Ascending aorta (tissue), 2 donors: Measurements from ENCODE around the gene HOXD8. TPM values are rescaled to one million over a fixed set of nuclear protein-coding genes. Genes with fewer than 3 reads are reported as not detected.
A peak's percentile ranks its signal among the peaks of the same experiment; 100 is the strongest.

Experiments
- DNase-seq, 2 donors: peaks; one replicate each; pipeline ENCODE4 v3.0.0-alpha.2; 2019; ENCODE audit warnings: low spot score in 2 of 2
- H3K27ac ChIP-seq, 2 donors: fragments of 200-600 bp; sonication (generic); one replicate each; pipeline ENCODE4 v1.5.1; 2016 to 2017; ENCODE audit warnings: mild to moderate bottlenecking in 1 of 2
- H3K27me3 ChIP-seq: fragments of 200-600 bp; sonication (generic); one replicate; pipeline ENCODE4 v1.5.1; 2017
- H3K36me3 ChIP-seq, 2 donors: fragments of 200-600 bp; sonication (generic); one replicate each; pipeline ENCODE4 v1.5.1; 2016
- H3K4me1 ChIP-seq, 2 donors: fragments of 200-600 bp; sonication (generic); one replicate each; pipeline ENCODE4 v1.5.1; 2016 to 2017; ENCODE audit warnings: mild to moderate bottlenecking in 1 of 2
- H3K4me3 ChIP-seq, 2 donors: fragments of 200-600 bp; sonication (generic); one replicate each; pipeline ENCODE4 v1.5.1; 2016 to 2017; ENCODE audit warnings: mild to moderate bottlenecking in 1 of 2
- H3K9me3 ChIP-seq, 2 donors: fragments of 200-600 bp; sonication (generic); one replicate each; pipeline ENCODE4 v1.5.1; 2016
- CTCF ChIP-seq, 3 experiments: fragments of 200-600 bp in 2 of 3; fragments of 450-650 bp in 1 of 3; sonication (generic) in 2 of 3; IDR thresholded peaks; one replicate each; pipeline ENCODE4 v1.5.1; 2016 to 2019; ENCODE audit warnings: antibody characterized with exemption in 3 of 3, mild to moderate bottlenecking in 1 of 3, moderate library complexity in 1 of 3
- intact Hi-C: fragments of 100-400 bp; cut with DNase I; formaldehyde crosslinking; loops from one replicate; pipeline ENCODE4 v1.15.1; 2023
- total RNA-seq: library from RNA; depleted of rRNA; stranded (reverse); fragments of >200 nt; gene quantifications from one replicate; pipeline ENCODE4 v1.1.0, GENCODE V29; 2016

Gene HOXD8
- total RNA-seq, 1 donor from 2014 or later = 19.8 TPM

DNA sequence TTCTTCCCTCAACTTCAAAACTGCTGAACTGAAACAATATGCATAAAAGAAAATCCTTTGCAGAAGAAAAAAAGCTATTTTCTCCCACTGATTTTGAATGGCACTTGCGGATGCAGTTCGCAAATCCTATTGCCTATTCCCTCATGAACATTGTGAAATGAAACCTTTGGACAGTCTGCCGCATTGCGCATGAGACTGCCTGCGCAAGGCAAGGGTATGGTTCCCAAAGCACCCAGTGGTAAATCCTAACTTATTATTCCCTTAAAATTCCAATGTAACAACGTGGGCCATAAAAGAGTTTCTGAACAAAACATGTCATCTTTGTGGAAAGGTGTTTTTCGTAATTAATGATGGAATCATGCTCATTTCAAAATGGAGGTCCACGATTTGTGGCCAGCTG is 8.4 kb downstream of the HOXD8 start:
- no peak for TF ChIP-seq CTCF (IDR thresholded peaks at IDR 0.05)
- peak in 1 of 2 donors; percentile 19 for DNase-seq
- no peaks in the 10 kb centered on the region for H3K36me3 ChIP-seq
- H3K9me3 ChIP-seq = no peaks in the 10 kb centered on the region
- no peaks in the 10 kb centered on the region for H3K27me3 ChIP-seq
- H3K27ac ChIP-seq = no peak overlapping the region
- H3K4me3 ChIP-seq = peak overlapping the region in 1 of 2 donors; percentile 82
- intact Hi-C loops = loop anchor here (5.0 kb wide), 2 partner anchors 129 to 254 kb away; partner anchors contain the start of gene MTX2
- H3K4me1 ChIP-seq = peaks cover 0 to 14% of the 10 kb centered on the region in 2 donors

DNA sequence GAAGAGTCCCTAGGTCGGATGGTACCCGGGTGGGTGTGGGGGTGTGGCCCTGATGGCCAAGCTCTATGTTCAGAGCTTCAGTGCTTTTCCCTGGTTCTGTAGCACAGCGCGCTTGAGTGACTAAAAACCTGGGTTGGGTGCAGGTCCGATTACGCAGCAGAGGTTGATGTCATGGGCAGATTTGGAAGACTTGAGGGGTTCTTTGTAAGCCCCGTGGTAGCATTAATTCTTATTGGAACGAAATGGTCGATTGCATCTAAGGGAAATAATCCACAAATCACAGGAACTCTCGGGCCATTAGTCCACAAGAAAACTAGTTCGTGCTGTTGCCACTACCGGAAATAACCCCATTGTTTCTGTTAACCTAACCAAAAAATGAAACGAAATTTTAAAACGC is 9.0 kb downstream of the HOXD8 start:
- no peak overlapping the region for H3K4me3 ChIP-seq
- DNase-seq = peak in 1 of 2 donors; percentile 55

GRCh38 chr2:176138923-176139660 is 9.6 kb downstream of the HOXD8 start:
- peak in 1 of 2 donors; percentile 58 for DNase-seq
- intact Hi-C loops = loop anchor here (5.0 kb wide), 2 partner anchors 128 to 253 kb away; partner anchors contain the start of gene MTX2
- Histone ChIP-seq H3K9me3 (no peaks in the 10 kb centered on the region), H3K27me3 (no peaks in the 10 kb centered on the region), H3K36me3 (no peaks in the 10 kb centered on the region), H3K4me3 (peak overlapping the region; percentile 58 to 64), H3K4me1 (peaks cover 0 to 14% of the 10 kb centered on the region in 2 donors), H3K27ac (peak overlapping the region; percentile 44 to 56)
- TF ChIP-seq CTCF (IDR thresholded peaks at IDR 0.05) = no peak

More for the DNA sequence above, 9.0 kb downstream of the HOXD8 start:
- no peaks in the 10 kb centered on the region for H3K27me3 ChIP-seq
- H3K36me3 ChIP-seq = no peaks in the 10 kb centered on the region
- intact Hi-C loops = loop anchor here (5.0 kb wide), 2 partner anchors 129 to 254 kb away; partner anchors contain the start of gene MTX2
- H3K4me1 ChIP-seq = peaks cover 0 to 14% of the 10 kb centered on the region in 2 donors
- TF ChIP-seq CTCF (IDR thresholded peaks at IDR 0.05) = no peak
- peak overlapping the region; percentile 29 to 44 for H3K27ac ChIP-seq
- H3K9me3 ChIP-seq = no peaks in the 10 kb centered on the region

- Histone ChIP-seq H3K36me3 (peaks cover 0 to 3% of the 10 kb centered on the region in 2 donors), H3K4me1 (peaks cover 0 to 14% of the 10 kb centered on the region in 2 donors), H3K27ac (peak overlapping the region; percentile 44 to 56), H3K27me3 (no peaks in the 10 kb centered on the region), H3K4me3 (peak overlapping the region; percentile 58 to 64), H3K9me3 (no peaks in the 10 kb centered on the region)
- no peak for TF ChIP-seq CTCF (IDR thresholded peaks at IDR 0.05)
- peak in 1 of 2 donors; percentile 70 for DNase-seq
- intact Hi-C loops = loop anchor here (1.0 to 5.0 kb wide), 6 partner anchors 47 to 498 kb away; partner anchors contain the start of genes HOXD1 and MTX2
Observed at GRCh38 chr2:176139661-176140512, 10.4 kb downstream of the HOXD8 start.

- Histone ChIP-seq H3K4me1 (peaks cover 0 to 8% of the 10 kb centered on the region in 2 donors), H3K4me3 (peak overlapping the region; percentile 58 to 64), H3K27ac (peak overlapping the region; percentile 44 to 56), H3K36me3 (peaks cover 0 to 3% of the 10 kb centered on the region in 2 donors), H3K27me3 (no peaks in the 10 kb centered on the region), H3K9me3 (no peaks in the 10 kb centered on the region)
- intact Hi-C loops = loop anchor here (1.0 to 5.0 kb wide), 4 partner anchors 47 to 498 kb away; partner anchors contain the start of gene HOXD1
- peak in 1 of 2 donors; percentile 85 for DNase-seq
- peak; percentile 93 to 98 (median 96) for TF ChIP-seq CTCF (IDR thresholded peaks at IDR 0.05)
Observed at GRCh38 chr2:176140513-176141317, 11.2 kb downstream of the HOXD8 start.
